IPS-NIHi11 (cell line): Measurements from ENCODE around the gene CZIB.
"Not testable (repeated sequence)": the region's sequence is repeated elsewhere in the genome, so short reads cannot be mapped to it uniquely, and the experiment has no call there.

Experiments used
- DNase-seq: peaks from one replicate; pipeline ENCODE4 v3.0.0; 2012; ENCODE audit warnings: mixed read lengths, low spot score

Gene CZIB

DNA sequence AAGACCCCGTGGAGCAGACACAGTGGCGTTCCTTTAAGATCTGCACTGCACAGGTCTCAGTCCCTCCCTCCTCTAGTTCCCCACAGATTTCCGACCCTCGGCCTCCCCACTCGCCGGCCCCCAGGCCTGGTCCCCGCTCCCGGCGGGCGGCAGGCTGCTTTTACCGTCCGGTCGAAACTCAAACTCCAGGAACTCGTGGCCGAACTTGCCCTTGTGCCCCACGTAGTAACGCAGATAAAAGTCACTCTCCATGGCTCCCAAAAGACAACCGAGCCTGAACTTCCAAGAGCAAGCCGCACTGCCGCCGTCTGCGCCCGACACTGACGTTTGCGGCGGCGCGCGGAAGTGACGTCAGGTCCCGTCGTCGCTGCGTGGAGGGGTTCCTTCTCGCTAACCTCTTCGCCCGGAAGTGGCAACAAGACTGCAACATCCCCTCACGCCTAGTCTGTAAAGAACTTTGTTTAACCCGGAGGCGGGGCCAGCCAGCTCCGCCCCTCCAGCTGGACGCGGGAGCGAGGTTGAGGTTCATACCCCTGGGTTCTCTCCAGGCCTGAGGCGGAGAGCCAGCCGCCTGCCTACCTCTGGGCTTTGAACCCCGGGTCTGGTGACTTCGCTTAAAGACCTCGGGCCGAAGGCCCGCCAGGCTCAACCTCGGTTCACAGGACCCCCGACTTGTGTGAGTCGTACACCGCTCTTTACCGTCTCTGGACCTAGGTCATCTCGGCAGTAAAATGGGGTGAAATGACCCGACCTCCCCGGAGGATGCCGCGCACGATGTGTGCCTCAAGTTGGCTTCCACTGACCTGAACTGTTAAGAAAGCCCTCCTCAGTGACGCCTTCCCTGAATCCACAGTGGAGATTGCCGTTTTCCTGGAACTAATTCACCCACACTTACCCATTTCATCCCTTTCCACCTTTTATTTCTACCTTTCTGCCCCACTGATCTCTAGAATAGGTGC, 18.0 kb upstream of the CZIB start, which contains the start of gene MAGOH:
Gene MAGOH, minus strand, starts transcription at position 322 of the 959 bp plus-strand sequence. Its CDS starts 70 bp downstream, at position 252.
- peak; percentile 100 for DNase-seq

DNA sequence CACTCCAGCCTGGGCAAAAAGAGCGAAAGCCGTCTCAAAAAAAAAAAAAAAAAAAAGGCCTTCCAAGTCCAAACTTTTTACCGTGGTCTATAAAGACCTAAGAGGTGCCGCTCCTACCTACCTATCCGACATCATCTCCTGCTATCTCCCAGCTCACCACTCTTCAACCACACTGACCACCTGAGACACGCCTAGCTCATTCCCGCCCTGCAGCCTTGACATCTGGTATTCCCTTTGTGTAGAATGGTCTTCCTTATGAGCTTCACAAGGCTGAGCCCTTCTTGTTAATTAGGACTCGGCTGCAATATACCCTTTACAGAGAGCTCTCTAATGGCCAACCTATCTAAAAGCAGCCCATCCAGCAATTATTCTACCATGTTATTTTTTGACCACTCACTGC, 17.2 kb upstream of the CZIB start:
- no peak for DNase-seq

GRCh38 chr1:53220962-53221286, 490 bp upstream of the CZIB start:
- DNase-seq, result no peak

GRCh38 chr1:53219711-53220110, 723 bp downstream of the CZIB start:
- DNase-seq, result no peak

GRCh38 chr1:53218201-53218600, 2.2 kb downstream of the CZIB start:
- no peak for DNase-seq

GRCh38 chr1:53214376-53214940, 6.0 kb downstream of the CZIB start:
- DNase-seq, result no peak

- no peak for DNase-seq
These were observed 9.5 kb downstream of the CZIB start for GRCh38 chr1:53210954-53211353.

DNA sequence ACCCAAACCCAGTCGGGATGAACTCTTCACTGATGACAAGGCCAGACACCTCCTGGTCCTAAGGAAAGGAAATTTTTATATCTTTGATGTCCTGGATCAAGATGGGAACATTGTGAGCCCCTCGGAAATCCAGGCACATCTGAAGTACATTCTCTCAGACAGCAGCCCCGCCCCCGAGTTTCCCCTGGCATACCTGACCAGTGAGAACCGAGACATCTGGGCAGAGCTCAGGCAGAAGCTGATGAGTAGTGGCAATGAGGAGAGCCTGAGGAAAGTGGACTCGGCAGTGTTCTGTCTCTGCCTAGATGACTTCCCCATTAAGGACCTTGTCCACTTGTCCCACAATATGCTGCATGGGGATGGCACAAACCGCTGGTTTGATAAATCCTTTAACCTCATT, 10.1 kb downstream of the CZIB start:
- no peak for DNase-seq

DNA sequence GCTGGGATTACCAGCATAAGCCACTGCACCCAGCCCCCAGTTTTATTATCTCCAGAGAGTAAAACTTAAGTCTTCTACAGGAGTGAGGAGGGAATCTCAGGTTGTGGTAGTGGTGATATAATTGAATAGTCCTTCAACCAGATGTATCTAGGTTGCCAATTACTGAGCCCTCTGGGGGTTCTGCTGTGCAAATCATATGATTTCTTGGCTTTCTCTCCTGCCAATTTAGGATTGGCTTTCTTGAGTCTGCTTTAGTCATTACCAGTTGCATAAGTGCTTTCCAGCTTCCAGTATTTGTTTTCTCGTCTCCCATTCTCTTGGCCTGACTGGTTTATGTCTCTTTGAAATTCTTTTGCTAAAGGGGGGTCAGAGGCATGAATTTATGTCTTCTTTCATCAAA, 12.7 kb downstream of the CZIB start:
- no peak for DNase-seq

DNA sequence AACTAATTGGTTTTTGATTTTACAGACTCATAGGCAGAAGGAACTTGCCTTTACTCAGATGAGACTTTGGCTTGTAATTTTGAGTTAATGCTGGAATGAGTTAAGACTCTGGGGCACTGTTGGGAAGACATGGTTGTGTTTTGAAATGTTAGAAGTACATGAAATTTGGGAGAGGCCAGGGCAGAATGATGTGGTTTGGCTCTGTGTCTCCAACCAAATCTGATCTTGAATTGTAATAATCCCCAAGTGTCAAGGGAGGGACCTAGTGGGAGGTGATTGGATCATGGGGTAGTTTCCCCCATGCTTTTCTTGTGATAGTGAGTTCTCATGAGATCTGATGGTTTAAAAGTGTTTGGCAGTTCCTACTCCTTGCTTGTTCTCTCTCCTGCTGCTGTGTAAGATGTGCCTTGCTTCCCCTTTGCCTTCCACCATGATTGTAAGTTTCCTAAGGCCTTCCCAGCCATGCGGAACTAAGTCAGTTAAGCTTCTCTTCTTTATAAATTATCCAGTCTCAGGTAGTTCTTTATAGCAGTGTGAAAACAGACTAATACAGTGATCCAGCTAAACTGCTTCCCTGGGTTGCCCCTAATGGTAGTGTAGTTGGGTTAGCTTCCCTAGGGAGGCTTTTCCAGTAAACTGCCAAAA, 13.6 kb downstream of the CZIB start:
- no peak for DNase-seq

DNA sequence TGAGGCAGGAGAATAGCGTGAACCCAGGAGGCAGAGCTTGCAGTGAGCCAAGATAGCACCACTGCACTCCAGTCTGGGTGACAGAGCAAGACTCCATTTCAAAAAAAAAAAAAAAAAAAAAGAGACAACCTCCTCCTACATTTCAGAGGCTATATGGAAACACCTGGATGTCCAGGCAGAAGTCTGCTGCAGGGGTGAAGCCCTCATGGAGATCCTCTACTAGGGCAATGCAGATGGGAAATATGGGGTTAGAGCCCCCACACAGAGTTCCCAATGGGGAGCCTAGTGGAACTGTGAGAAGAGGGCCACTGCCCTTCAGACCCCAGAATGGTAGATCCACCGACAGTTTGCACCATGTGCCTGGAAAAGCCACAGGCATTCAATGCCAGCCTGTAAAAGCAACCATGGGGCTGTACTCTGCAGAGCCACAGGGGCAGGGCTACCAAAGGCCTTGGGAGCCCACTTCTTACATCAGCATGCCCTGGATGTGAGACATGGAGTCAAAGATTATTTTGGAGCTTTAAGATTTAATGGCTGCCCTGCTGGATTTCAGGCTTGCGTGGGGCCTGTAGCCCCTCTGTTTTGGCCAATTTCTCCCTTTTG, 14.2 kb downstream of the CZIB start:
- not testable (repeated sequence) for DNase-seq

GRCh38 chr1:53205496-53205895, 14.9 kb downstream of the CZIB start:
- DNase-seq, result not testable (repeated sequence)

GRCh38 chr1:53203466-53203865, 17.0 kb downstream of the CZIB start:
- no peak for DNase-seq

GRCh38 chr1:53198241-53198651, 22.2 kb downstream of the CZIB start:
- no peak for DNase-seq

DNA sequence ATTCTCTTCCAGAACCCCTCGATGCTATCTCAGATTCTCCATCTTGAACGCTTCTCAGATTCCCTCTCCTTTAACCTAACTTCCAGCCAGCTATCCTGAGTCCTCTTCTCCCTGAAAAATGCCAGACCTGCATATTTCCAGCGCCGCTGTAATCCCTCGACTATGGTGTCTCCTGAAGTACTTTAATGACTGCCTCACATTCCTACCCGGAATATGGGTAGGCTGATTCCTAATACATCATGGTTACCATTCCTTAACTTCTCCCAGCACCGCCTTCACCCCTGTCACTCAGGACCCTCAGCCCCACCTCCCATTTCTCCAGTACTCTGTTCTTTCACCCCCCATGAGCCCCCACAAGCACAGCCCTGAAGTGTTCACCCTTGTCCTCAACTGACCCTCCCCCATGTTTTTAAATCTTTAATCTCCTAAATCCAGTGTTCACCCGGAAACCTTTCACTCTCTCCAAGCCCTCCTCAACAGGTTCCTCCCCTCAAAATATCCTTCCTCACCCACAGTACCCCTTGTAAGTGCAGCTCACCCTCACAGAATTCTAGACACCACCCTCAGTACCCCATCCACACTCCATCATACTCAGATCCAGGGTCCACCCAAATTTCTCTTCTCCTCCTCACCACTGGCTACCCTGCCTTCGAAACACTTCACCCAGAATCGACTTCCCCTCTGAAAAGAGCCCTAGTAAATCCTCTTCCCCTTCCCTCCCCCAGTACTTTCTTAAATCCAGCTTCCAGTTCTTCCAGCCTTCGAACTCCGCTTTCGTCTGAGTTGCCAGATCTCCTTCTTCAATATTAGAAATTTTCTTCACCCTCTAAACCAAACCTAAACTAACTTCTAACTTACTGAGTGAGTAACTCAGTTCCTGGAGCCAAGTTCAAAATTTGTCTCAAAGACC, 22.9 kb downstream of the CZIB start:
- DNase-seq, result peak; percentile 38

- peak; percentile 100 for DNase-seq
These were observed 23.7 kb downstream of the CZIB start, which contains the start of gene CPT2 for GRCh38 chr1:53196485-53197290. Gene CPT2, plus strand, starts transcription at chr1:53196824. Its CDS starts 120 bp downstream, at chr1:53196944.

- no peak for DNase-seq
These were observed 24.4 kb downstream of the CZIB start for GRCh38 chr1:53196017-53196484.

- DNase-seq, result no peak
These were observed 25.0 kb downstream of the CZIB start for GRCh38 chr1:53195246-53196016.

DNA sequence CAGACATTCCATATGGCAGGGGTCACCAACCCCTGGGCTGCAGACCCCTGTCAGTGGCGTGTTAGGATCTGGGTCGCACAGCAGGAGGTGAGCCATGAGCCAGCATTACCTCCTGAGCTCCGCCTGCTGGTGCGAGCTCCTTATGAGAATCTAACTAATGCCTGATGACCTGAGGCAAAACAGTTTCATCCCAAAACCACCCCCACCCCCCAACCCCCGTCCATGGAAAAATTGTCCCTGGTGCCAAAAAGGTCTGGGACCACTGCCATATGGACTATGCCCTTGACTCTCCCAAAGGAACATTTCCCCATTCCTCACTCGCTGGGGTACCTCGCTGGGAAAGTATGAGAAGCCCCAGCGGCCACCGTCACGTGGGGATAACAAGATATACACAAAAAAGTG, 30.2 kb downstream of the CZIB start:
- DNase-seq, result no peak

DNA sequence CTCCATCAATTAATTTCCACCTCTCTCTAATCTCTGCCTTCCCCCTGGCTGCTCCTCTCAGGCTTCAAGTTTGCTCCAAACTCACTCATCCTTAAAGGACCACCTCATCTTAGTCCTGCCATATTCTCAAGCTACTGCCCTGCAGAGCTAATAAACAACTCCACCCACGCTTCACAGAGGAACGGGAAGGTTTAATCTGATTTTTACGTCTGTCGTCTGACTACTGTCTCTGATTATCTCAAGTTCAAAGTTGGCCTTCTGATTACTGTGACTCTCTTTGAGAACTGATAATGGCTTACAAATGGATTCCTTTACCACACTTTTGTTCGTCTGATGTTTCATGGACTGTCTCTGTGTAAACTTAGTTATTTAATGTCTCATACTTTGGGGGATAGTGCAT, 31.4 kb downstream of the CZIB start:
- no peak for DNase-seq
